HG03175 (cell line): ENCODE measurements around the gene ITPRID2.
"Not testable (repeated sequence)": the region's sequence is repeated elsewhere in the genome, so short reads cannot be mapped to it uniquely, and the experiment has no call there.

Experiments
- ATAC-seq: cut with Tn5 transposase; IDR thresholded peaks from one replicate; pipeline ENCODE4 v1.9.1; 2021; ENCODE audit warnings: mild to moderate bottlenecking, moderate library complexity; ENCODE audit not compliant: unreplicated experiment

The ITPRID2 gene

DNA sequence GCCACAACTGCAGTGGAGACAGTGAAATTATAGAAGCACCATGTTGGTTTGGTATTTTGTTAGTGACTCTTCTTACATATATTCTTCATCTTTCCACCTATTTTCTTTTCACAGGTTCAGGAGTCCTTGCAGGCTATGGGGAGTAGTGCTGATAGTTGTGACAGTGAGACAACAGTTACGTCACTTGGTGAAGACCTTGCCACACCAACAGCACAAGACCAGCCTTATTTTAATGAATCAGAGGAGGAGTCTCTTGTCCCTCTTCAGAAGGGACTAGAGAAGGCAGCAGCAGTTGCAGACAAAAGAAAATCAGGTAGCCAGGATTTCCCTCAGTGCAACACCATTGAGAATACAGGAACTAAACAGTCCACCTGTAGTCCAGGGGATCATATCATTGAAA lies 23.6 kb downstream of the ITPRID2 start:
- ATAC-seq, result no peak

DNA sequence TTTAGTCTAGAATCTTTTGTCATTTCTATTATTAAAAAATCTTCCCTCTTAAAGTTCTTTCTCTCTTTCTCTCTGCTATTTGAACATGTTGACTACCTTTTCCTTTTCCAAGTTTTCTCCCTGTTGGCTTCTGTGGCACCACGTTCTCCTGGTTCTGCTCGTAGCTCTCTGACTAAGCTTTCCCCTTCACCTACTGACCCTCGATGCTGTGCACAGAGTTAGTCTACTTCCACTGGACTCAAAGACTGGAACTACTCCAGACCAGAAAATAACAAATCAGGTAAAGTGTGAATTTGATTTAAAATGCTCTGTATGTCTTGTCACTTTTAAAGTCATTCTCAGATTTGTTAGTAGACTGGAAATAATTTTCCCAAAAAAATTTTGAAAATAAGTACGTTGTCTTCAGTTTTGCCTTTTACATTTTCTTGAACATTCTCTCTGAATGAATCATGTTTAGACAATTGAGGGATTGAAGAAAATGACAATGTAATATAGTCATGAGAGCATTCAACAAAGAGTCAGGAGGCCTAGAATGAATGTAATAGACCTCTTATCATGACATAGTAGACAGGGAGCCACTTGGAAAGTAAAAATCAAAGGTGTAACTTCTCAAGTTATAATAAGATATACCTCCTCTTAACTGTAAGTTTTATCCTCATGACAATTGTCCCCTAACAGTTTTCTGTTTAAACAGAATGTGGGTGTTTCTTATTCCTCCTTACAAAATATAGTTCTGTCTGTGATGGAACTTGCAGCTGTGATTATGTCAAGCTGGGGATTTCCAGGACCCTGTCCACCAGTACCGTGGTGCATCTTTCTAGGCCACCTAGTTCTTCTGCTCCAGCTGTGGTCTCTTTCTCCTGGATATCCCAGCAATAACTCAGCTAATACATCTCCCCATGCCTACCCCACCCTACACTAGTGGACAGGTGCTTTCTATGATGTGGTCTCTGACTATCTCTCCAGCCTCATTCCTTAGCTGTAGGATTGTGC lies 25.5 kb downstream of the ITPRID2 start:
- ATAC-seq, result no peak

DNA sequence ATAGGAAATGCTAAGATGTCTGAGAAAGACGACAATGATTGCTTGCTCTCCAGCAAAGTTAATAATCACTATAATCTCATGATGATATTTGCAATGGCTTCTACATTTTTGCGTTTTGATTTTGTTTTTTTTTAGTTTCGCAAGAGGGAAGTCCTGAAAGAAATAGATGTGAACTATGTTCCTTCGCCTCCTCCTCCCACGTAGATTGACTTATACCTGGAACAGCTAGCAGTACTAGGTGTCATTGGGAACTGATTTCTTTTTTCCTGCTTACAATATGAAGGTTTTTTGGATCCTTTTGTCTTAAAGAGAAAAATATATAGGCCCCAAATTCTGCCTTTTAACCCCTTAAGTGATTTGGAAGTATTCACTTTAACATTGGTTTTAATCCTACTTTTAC lies 26.7 kb downstream of the ITPRID2 start:
- no peak for ATAC-seq

DNA sequence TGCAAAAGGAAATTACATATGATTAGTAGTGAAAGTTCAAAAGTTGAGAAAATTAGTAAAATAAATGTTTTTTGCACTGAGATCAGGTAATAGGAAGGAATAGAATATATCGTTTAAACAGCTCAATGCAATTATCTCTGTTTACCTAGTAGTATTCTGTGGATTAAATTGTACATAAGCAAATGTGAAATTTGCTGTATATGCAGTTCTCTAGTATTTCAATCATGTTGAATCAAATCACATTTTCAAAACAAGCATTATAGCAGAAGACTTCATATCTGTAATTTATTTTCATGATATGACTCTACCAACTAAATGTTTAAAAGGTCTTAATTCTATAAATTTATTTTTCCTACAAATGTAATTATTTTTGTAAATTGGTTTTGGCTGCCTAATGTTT lies 31.6 kb downstream of the ITPRID2 start:
- no peak for ATAC-seq

DNA sequence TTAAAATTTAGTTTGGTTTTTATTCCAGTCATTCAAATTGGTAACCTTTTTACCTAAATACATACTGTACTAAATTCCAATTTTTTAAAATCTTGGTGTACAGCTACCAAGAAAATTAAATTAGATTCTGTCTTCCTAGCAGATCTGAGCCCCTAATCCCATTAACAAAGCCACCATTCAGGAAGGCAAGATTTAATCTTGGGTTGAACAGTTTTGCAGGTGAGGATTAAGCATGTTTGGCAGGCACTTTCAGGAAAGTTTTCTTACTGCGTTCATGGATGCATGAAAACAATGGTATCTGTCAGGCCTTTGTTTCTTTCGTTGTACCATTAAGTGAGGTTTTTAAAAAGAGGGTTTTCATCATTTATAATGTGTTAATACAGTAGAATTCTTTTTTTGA lies 32.8 kb downstream of the ITPRID2 start:
- ATAC-seq, result no peak

DNA sequence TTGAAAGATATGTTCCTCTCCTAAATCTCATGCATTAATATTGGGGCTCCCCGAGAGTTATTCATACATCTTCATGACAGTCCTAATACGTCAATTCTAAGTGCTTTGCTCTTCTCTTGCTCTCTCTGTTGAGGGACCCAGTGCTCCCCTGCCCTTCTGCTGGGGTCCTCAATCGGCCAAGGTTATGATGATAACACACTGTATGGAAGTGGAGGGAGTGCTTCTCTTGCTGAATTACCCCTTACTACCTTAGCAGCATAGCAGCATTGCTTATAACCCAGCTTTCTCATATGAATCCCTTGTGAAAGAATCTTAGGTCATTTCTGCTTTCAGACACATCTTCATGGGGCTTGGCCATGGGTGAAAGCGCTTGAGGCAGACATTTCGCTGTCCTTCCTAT lies 43.2 kb downstream of the ITPRID2 start:
- ATAC-seq, result no peak

DNA sequence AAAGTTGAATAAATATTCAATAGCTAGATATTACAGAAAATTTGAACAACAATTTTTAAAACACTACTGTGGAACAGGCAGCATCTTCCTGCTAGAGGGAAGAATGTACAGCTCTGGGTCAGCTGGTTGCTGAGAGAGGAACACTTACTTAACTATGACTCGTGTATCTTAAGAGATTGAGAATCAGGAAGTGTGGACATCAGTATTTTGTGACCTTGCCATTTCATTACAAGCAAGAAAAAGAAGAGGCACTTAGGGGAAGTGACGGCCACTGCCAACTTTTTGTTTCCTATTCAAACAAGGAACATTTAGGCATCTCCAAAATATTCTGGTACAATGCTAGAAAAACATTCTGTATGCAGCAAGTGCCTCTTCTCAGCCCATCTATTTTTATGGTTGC lies 45.9 kb downstream of the ITPRID2 start:
- ATAC-seq, result no peak

DNA sequence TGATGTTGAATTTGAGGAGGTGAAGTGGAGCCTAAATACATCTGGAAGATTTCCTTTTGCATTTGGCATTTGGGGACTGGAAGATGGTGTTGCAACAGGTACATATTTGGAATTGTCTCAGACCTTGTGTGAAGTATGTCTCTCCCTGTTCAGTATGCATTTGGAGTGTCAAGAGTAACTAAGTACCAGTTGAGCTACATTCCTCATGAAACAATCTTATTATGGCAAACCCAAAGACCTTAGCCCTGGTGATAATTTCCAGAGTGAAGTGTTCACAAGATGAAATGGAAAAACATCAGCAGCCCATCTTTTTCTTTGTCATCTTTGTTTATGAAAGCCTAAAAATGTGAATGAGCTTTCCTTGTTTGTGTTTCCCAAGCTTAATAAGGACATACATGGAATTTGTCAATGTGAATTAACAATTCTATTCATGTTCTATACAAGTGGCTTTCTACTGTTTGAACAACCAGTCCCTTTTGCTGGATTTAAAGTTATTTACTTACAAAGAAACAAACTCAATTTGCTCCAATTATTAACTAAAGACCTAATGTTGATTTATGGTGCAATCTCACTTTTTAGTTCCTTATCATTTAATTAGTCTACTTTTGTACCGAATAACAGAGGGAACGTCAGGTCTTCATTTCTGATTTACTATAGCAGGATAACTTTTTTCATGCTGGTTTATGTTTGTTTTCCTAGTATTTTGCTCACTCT lies 52.0 kb downstream of the ITPRID2 start:
- no peak for ATAC-seq

DNA sequence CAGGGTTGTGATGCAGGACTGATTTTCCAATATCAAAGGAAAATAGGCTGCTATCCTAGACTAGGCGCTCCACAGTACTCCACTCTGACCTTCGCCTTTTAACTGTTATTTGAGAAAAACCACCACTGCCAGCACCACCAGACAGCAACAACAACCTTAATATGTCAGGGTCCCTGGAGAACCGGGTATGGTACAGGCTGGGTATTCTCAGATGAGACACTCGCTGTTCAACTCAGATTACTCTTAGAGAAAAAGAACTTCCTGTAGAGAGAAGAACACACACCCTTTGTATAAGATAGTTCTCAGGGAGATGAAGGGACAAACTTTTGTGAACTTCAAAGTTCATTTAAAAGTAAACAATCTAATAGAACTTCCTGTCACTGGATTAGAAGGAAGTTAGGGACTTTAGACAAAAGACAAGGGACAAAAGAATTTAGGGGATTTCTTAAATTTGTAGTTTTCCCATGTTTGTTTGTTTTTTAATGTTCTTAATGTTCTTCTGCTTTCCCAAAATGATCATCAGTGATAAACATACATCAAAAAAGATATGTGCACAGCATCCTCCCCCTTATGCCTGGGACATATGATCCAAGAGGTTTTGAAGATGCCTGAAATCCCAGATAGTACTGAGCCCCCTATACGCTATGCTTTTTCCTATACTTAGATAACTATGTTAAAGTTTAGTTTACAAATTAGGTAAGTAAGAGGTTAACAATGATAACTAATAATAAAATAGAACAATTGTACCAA lies 52.8 kb downstream of the ITPRID2 start:
- no peak for ATAC-seq

DNA sequence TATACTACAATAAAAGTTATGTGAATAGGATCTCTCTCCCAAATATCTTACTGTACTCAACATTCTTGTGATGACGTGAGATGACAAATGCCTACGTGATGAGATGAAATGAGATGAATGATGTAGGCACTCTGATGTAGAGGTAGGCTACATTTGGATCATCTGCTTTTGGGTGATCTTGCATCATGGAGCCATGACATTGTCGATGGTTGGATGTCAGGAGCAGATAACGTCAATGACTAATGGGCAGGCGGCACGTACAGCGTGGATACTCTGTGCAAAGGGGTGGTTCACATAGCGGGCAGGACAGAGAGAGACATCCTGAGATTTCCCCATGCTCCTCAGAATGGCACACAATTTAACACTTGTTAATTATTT lies 53.4 kb downstream of the ITPRID2 start:
- ATAC-seq, result no peak

DNA sequence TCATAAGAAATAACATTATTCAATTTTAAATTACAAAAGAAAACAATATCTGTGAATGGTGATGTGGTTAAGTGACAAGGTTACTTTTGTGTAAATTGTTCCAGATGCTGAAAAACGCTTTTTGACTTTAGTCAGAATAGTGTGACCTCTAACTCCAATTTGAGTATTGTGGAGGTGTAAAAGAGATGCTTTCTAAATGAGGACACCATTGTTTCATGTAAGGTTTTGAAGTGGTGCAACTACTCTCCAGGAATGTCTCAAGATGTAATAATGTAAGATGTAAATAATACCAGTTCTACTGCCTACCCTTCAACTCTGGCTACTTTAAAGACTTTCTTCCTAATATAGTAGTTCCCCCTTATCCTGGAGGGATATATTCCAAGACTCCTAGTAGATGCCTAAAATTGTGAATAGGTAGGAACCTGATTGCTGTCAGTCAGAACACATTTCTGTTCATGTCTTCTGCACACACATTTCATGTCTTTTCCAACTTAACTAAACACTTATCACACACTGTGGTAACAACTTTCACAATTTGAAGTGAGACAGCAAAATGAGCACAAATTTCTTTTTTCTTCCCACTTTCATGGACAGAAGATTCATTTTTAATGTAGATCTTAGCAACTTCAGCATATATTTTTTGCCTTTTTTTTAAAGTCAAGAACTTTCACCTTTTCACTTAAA lies 55.1 kb downstream of the ITPRID2 start:
- no peak for ATAC-seq

DNA sequence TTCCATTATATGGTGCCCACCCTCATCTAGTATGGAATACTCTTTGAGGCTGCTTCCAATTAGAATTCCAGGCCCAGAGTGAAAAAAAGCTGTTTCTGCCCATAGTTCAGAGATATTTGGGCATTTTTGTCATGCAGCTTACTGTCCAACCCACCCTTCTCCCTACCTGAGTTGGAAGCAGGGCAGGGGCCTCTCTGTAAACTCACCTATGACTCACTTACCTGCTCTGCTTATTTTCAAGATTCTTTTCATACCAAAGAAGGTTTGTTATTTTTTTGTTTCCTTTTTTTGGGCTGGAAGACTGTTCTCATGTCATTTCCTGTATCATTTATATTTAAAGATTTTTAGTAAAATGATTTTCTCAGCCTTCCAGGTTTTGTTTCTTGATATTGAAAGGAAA lies 55.7 kb downstream of the ITPRID2 start:
- ATAC-seq, result no peak

DNA sequence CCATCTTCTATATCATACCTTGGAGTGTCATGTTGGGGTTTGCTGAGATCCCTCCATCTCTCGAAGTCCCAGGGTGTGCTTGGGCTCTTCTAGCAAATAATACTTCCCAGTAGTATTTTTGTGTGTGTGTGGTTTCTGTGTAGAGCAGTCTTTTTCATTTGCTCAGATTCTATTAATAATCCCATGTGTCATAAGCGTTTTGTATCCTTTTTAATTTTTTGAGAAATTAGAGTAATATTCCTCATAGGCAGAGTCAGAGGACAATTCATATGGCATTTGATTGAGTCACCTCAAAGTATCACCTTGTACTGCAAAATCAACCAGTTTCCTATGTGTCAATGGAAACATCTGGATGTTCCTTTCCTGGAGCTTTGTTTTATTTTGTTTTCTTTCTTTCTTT lies 56.7 kb downstream of the ITPRID2 start:
- no peak for ATAC-seq

DNA sequence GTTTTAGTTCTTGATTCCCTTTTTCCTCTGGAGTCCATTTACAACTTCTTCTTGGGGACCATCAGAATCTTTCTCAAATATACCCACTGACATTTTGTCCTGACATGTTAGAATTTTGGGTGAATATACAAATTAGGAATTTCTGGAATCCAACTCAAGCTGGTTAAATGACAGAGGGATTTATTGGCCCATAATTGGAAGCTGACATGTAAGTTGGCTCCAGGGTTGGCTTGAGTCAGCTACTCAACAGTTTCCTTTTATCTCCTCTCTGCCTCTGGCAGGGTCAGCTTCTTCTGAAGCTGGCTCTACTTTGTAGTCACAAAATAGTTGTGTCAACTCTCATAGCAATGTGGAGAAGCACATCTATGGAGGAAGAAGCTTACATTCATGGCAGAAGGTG lies 57.5 kb downstream of the ITPRID2 start:
- no peak for ATAC-seq

DNA sequence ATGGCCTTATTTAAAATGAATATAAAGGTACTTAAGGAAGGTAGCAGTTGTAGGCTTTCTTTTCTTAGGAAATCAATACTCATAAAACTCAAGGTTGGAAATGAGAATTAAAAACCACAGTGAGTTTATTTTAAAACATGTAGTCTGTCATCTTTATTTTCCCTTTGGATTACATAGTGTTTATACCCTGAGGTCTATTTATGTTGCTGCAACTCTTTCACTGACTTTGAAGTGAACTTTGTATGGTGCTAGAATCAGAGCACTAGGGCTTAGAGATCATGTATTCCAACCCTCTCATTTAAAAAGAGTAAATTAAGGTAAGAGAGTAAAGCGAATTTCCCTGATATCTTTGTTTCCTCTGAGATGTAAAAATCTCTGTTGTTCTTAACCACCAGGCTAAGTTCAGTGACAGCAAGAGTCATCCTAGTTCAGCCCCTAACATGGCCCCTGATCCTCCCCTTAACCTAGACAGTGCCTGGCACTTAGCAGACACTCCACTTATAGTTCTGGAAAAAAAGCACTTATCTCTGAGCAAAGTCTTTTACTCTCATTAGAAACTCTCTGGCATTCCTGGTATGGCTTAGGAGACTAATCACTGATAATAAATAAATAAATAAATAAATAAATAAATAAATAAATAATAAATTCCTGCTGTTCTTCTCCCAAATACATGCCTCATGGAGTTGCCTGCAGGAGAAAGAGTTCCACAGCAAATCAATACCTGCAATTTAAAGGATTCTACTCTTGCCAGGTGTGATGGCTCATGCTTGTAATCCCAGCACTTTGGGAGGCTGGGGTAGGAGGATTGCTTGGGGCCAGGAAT lies 61.1 kb downstream of the ITPRID2 start:
- no peak for ATAC-seq

DNA sequence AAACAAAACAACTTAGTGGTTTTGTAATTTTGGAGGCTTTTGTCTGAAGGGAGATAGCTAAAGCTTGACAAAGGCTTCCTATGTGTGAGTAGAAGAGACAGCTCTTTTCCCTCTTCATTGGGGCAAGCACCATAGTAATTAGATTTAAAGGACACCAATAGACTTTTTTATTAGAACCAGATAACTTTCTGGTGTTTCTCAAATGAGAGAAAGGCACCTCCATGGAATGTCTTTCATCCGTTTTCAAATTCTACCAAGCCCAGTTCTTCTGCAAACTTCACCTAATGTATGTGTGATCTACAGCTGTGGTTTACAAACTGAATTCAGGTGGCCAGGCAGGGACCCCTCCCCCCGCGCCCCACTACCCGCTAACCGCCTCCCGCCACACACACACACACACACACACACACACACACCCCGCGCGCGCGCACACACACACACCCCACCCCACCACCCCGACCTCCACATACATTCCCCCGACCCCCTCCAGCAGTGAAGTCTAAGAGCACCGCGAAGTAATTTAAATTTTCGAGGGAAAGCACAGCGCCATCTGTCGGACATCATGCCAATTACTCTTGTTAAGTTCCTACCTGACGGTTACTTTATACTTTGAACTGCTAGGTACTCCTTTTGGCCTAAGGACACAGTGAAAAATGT lies 62.5 kb downstream of the ITPRID2 start:
- ATAC-seq, result peak; percentile 78

DNA sequence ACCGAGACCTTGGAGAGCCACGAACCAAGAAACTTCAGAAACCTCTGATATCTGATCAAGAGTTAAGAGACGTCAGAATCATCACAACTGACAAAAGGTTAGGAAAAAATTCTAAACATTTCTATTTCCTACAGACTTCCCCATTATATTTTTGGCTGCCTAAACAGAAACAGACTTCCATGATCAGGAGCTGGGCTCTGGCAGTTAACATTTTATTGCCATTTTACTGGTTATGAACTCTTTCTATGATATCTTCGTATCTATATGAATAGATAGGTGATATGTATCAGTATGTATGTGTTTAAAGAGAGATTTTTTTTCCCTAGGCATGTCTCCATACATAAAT lies 63.0 kb downstream of the ITPRID2 start:
- peak; percentile 13 for ATAC-seq

DNA sequence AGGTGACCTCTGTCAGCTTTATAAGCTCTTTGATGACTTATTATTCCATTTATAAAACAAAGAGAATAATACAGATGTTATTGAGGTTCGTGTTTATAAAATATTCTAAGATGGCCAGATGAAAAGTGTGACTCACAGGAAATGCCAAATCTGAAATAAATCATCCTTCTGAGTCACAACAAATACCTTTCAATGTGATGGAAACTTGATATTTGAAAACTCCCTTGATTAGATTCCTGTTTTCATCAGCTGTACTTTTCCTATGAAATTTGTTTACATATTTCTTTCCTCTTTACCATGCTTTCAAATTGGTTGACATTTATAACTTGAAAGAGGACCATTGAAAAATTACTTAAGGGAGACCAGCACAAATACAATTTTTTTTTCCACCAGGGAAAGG lies 63.5 kb downstream of the ITPRID2 start:
- ATAC-seq, result no peak

DNA sequence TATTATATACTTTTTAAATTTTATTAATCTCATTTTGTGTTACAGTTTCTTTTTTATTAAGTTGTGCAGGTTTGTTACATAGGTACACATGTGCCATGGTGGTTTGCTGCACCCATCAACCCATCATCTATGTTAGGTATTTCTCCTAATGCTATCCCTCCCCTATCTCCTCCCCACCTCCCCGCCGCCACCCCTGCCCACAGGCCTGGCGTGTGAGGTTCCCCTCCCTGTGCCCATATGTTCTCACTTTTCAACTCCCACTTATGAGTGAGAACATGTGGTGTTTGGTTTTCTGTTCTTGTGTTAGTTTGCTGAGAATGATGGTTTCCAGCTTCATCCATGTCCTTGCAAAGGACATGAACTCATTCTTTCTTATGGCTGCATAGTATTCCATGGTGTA lies 64.3 kb downstream of the ITPRID2 start:
- ATAC-seq, result not testable (repeated sequence)

DNA sequence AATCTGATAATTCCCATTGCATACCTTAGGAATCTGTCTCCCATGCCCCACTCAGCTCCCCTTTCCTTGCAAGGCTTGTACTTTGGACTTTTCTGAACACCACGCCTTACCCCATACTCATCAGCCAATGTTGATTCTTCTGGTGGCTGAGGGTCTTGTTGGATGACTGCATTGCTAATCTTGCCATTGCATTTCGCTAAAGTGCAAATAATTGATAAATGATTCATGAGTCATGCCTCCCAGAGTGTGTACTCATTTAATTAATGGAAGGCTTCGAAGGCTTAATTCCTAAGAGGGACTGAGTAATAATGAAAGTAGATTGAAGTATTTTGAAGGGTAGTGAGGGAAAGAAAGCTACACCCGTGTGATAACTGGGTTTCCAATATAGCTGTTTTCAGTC lies 66.1 kb downstream of the ITPRID2 start:
- no peak for ATAC-seq
